GM12878 (cell line): Measurements from ENCODE around the gene RPL7L1. TPM values are rescaled to one million over a fixed set of nuclear protein-coding genes. Genes with fewer than 3 reads are reported as not detected.
"Not testable (repeated sequence)": the region's sequence is repeated elsewhere in the genome, so short reads cannot be mapped to it uniquely, and the experiment has no call there.

Source experiments
- ATAC-seq: fragments of 200-7000 bp; cut with Tn5 transposase; 3 replicates; pipeline ENCODE4 v1.9.1; 2020; ENCODE audit warnings: mild to moderate bottlenecking, moderate library complexity
- BruUV-seq: library from RNA; stranded (reverse); fragments of 400-500 nt; replicated peaks from 2 replicates; lab custom pipeline; 2021; lab: Mats Ljungman, UMichigan
- CTCF ChIA-PET: fragments of 300-600 bp; sonication (Branson Sonifier 250); formaldehyde crosslinking; extraction: SDS; loops from one replicate; lab custom pipeline; 2021; ENCODE audit warnings: inconsistent platforms; lab: Yijun Ruan, JAX
- POLR2A ChIA-PET: fragments of 350-600 bp; formaldehyde crosslinking; extraction: SDS; loops from one replicate; lab custom pipeline; 2021; ENCODE audit warnings: inconsistent platforms; lab: Charles Lee
- RAD21 ChIA-PET: fragments of 300-600 bp; sonication (Branson Sonifier 250); formaldehyde crosslinking; loops from one replicate; lab custom pipeline; 2023; ENCODE audit warnings: antibody characterized with exemption; ENCODE audit not compliant: unreplicated experiment; lab: Charles Lee
- SMC1A ChIA-PET: fragments of 300-600 bp; sonication (Branson Sonifier 250); formaldehyde crosslinking; loops from one replicate; lab custom pipeline; 2023; ENCODE audit not compliant: unreplicated experiment, uncharacterized antibody; lab: Charles Lee
- DNase-seq: peaks from one replicate; pipeline ENCODE4 v3.0.0-alpha.2; 2011; ENCODE audit warnings: low read depth, low spot score
- FAIRE-seq: peaks from 3 replicates; lab custom pipeline; 2011; peaks lifted over from hg19 to GRCh38; lab: Jason Lieb, UNC
- H2AFZ ChIP-seq: 2 replicates; pipeline ENCODE4 v1.6.0; 2011; ENCODE audit warnings: low read depth, low read length, control low read depth; ENCODE audit not compliant: control insufficient read depth
- H3K27ac ChIP-seq: 2 replicates; pipeline ENCODE4 v1.5.1; 2011; ENCODE audit warnings: control low read depth; ENCODE audit not compliant: control insufficient read depth, insufficient read depth
- H3K27me3 ChIP-seq, 2 experiments: replicated peaks in 1 of 2; 2 replicates each; pipeline versions ENCODE4 v1.6.0 to v1.6.1; 2011; ENCODE audit warnings: low read length in 1 of 2; ENCODE audit not compliant: control insufficient read depth in 2 of 2, insufficient read depth in 2 of 2
- H3K36me3 ChIP-seq, 2 experiments: 2 replicates each; pipeline ENCODE4 v1.5.1; 2011; ENCODE audit warnings: low read length in 1 of 2; ENCODE audit not compliant: control insufficient read depth in 2 of 2, insufficient read depth in 2 of 2
- H3K4me1 ChIP-seq: 2 replicates; pipeline ENCODE4 v1.6.1; 2011; ENCODE audit warnings: mild to moderate bottlenecking, low read length, moderate library complexity, mixed read lengths; ENCODE audit not compliant: control insufficient read depth, insufficient read depth
- H3K4me2 ChIP-seq: 2 replicates; pipeline ENCODE4 v1.6.0; 2011; ENCODE audit warnings: control low read depth; ENCODE audit not compliant: control insufficient read depth, insufficient read depth
- H3K4me3 ChIP-seq: fragments of 200-600 bp; sonication (generic); 2 replicates; pipeline ENCODE4 v1.5.1; 2016
- H3K79me2 ChIP-seq: 2 replicates; pipeline ENCODE4 v1.6.0; 2011; ENCODE audit warnings: low read length; ENCODE audit not compliant: control insufficient read depth, insufficient read depth
- H3K9ac ChIP-seq: 2 replicates; pipeline ENCODE4 v1.8.0; 2011; ENCODE audit warnings: low read length, control low read depth, mixed read lengths; ENCODE audit not compliant: control insufficient read depth, insufficient read depth
- H3K9me3 ChIP-seq: replicated peaks from 3 replicates; pipeline ENCODE4 v1.5.1; 2011; ENCODE audit warnings: mild to moderate bottlenecking, low read length; ENCODE audit not compliant: control insufficient read depth, insufficient read depth
- H4K20me1 ChIP-seq: 2 replicates; pipeline ENCODE4 v1.6.0; 2011; ENCODE audit not compliant: control insufficient read depth, insufficient read depth
- ATF7 ChIP-seq: fragments of 450-650 bp; IDR thresholded peaks from 2 replicates; pipeline ENCODE4 v1.6.1; 2016; ENCODE audit warnings: low read depth, mild to moderate bottlenecking
- CBFB ChIP-seq: IDR thresholded peaks from 2 replicates; pipeline ENCODE4 v1.6.1; 2016; ENCODE audit warnings: antibody characterized with exemption, low read depth
- EGR1 ChIP-seq, 2 experiments: IDR thresholded peaks; 1 replicate in 1 of 2; 2 replicates in 1 of 2; pipeline ENCODE4 v1.6.1; 2011 to 2012; ENCODE audit warnings: low read depth in 2 of 2, low read length in 2 of 2, borderline replicate concordance in 1 of 2, mild to moderate bottlenecking in 1 of 2, moderate library complexity in 1 of 2
- EP300 ChIP-seq, 2 experiments: fragments of 150-350 bp in 1 of 2; IDR thresholded peaks; 2 replicates each; pipeline ENCODE4 v1.6.1; 2011 to 2012; ENCODE audit warnings: low read depth in 2 of 2, low read length in 2 of 2, borderline replicate concordance in 1 of 2, improper control_type of control experiment in 1 of 2, inconsistent platforms in 1 of 2; ENCODE audit not compliant: control insufficient read depth in 1 of 2
- FOXK2 ChIP-seq: fragments of 450-650 bp; IDR thresholded peaks from 2 replicates; pipeline ENCODE4 v1.6.1; 2017; ENCODE audit warnings: mild to moderate bottlenecking, moderate library complexity
- GATAD2B ChIP-seq: fragments of 450-650 bp; conservative IDR thresholded peaks from 2 replicates; pipeline ENCODE4 v1.6.1; 2017; ENCODE audit warnings: low read depth, mild to moderate bottlenecking, moderate library complexity
- HDAC2 ChIP-seq: fragments of 200-600 bp; sonication (generic); IDR thresholded peaks from 2 replicates; pipeline ENCODE4 v1.6.1; 2017
- IRF4 ChIP-seq: IDR thresholded peaks from 2 replicates; pipeline ENCODE4 v1.6.1; 2011; ENCODE audit warnings: low read depth, low read length
- MTA3 ChIP-seq: IDR thresholded peaks from 2 replicates; pipeline ENCODE4 v1.6.1; 2012; ENCODE audit warnings: low read length, inconsistent platforms, borderline replicate concordance
- NR2C1 ChIP-seq: fragments of 450-650 bp; IDR thresholded peaks from 2 replicates; pipeline ENCODE4 v1.6.1; 2017; ENCODE audit warnings: antibody characterized with exemption, mild to moderate bottlenecking, moderate library complexity
- PAX5 ChIP-seq: IDR thresholded peaks from 2 replicates; pipeline ENCODE4 v1.6.1; 2011; ENCODE audit warnings: low read depth, low read length, borderline replicate concordance
- RAD21 ChIP-seq: IDR thresholded peaks from 2 replicates; pipeline ENCODE4 v1.6.1; 2011; ENCODE audit warnings: mild to moderate bottlenecking, low read depth, low read length, moderate library complexity; ENCODE audit not compliant: insufficient read depth
- ZNF24 ChIP-seq: fragments of 450-650 bp; IDR thresholded peaks from 2 replicates; pipeline ENCODE4 v1.6.1; 2017; ENCODE audit warnings: antibody characterized with exemption, mild to moderate bottlenecking
- WGBS: methylation state at CpG from one replicate; pipeline ENCODE4 v1.1.6; 2016; ENCODE audit warnings: low lambda C conversion rate; ENCODE audit not compliant: insufficient replicate concordance, insufficient coverage; ENCODE audit errors: missing lambda C conversion rate; 5-methylcytosine and 5-hydroxymethylcytosine counted together
- in situ Hi-C: fragments of 300-500 bp; cut with MboI; formaldehyde crosslinking; loops from 9 replicates; pipeline ENCODE4 v1.14.3; 2018; ENCODE audit warnings: mixed read lengths
- intact Hi-C: fragments of 100-400 bp; cut with micrococcal nuclease; formaldehyde crosslinking; loops from one replicate; pipeline ENCODE4 v1.14.2; 2022; ENCODE audit not compliant: unreplicated experiment
- polyA plus RNA-seq, 11 experiments: library from polyadenylated mRNA; depleted of rRNA in 4 of 11; unstranded in 6 of 11; stranded (reverse) in 5 of 11; fragments of >200 nt; fragmentation: Nextera tagmentation in 4 of 11; fragmentation: Illumina TruSeq in 1 of 11; extraction: Ambion mirVana in 4 of 11; extraction: Trizol in 1 of 11; gene quantifications; 1 replicate in 1 of 11; 2 replicates in 10 of 11; pipeline versions ENCODE4 v1.2.1 to v1.2.3, GENCODE V29; 2011 to 2016; ENCODE audit warnings: inconsistent platforms in 2 of 11, missing spikeins in 2 of 11, low read depth in 1 of 11
- total RNA-seq, 4 experiments: library from RNA; depleted of rRNA in 3 of 4; stranded (reverse); fragments of >200 nt in 3 of 4; fragmentation: Illumina TruSeq in 1 of 4; extraction: Trizol in 1 of 4; gene quantifications; 2 replicates each; pipeline versions ENCODE4 v1.2.1 to v1.2.3, GENCODE V29; 2013 to 2021
- TF ChIP-seq, protein P1 (sequence below): IDR thresholded peaks from 2 replicates; pipeline ENCODE4 v1.6.1; 2012; ENCODE audit warnings: low read depth, low read length, improper control_type of control experiment
- TF ChIP-seq, protein P2 (sequence below), 3 experiments: IDR thresholded peaks in 2 of 3; conservative IDR thresholded peaks in 1 of 3; 2 replicates each; pipeline ENCODE4 v1.5.1; 2011; ENCODE audit warnings: low read depth in 3 of 3, low read length in 3 of 3, mild to moderate bottlenecking in 3 of 3, control low read depth in 2 of 3, moderate library complexity in 2 of 3, inconsistent platforms in 1 of 3, mixed read lengths in 1 of 3; ENCODE audit not compliant: control insufficient read depth in 2 of 3, insufficient read depth in 1 of 3; ENCODE audit errors: extremely low read depth in 1 of 3

Gene RPL7L1
- total and polyA plus RNA-seq, 10 of the 15 experiments (the other 5 are each of a cell fraction or from before 2014, with no cell fraction given): 54.1 to 154 (median 104) TPM

DNA sequence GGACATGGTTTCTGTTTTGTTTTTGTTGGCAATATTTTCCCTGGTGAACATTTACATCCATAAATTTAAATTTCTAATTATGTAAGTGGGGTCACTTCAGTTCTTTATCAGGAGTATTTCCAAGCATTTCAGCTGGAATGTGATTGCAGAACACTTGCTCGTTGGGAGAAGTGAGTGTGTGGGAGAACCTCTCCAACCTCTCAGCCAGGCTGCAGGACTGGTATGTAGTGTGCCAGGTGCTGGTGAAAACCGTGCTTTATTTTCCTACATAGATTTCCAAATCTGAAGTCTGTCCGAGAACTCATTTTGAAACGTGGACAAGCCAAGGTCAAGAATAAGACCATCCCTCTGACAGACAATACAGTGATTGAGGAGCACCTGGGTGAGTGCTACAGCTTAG, 6.3 kb downstream of the RPL7L1 start:
- H3K4me2 ChIP-seq: no peak overlapping the region
- ChIA-PET SMC1A (interaction anchor here (1.0 kb wide), 1 partner anchor 144 kb away, joined by 3 read pairs; no protein-coding TSS in a partner anchor), POLR2A (no interaction called here), RAD21 (no interaction called here), CTCF (interaction anchor here (1.7 kb wide), 1 partner anchor 10 kb away, joined by 4 read pairs; no protein-coding TSS in a partner anchor)
- BruUV-seq: no TSS peak
- DNase-seq (no peak), ATAC-seq (no peak), FAIRE-seq (no peak)
- peaks cover 18 to 23% of the 10 kb centered on the region in 2 experiments for H3K36me3 ChIP-seq
- TF ChIP-seq NR2C1 (no peak), EGR1 (IDR thresholded peaks at IDR 0.05; ENCODE audit: borderline replicate concordance in 1 of 2, low read depth in 2 of 2, low read length in 2 of 2) (no peak), FOXK2 (no peak), HDAC2 (no peak), GATAD2B (no peak), ATF7 (no peak), MTA3 (no peak), EP300 (IDR thresholded peaks at IDR 0.05; ENCODE audit: borderline replicate concordance in 1 of 2, control insufficient read depth in 1 of 2, low read depth in 2 of 2, low read length in 2 of 2) (no peak), ZNF24 (no peak), PAX5 (no peak), RAD21 (no peak), CBFB (no peak), IRF4 (no peak)
- TF ChIP-seq, protein P1, sequence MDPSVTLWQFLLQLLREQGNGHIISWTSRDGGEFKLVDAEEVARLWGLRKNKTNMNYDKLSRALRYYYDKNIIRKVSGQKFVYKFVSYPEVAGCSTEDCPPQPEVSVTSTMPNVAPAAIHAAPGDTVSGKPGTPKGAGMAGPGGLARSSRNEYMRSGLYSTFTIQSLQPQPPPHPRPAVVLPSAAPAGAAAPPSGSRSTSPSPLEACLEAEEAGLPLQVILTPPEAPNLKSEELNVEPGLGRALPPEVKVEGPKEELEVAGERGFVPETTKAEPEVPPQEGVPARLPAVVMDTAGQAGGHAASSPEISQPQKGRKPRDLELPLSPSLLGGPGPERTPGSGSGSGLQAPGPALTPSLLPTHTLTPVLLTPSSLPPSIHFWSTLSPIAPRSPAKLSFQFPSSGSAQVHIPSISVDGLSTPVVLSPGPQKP: no peak
- TF ChIP-seq, protein P2, sequence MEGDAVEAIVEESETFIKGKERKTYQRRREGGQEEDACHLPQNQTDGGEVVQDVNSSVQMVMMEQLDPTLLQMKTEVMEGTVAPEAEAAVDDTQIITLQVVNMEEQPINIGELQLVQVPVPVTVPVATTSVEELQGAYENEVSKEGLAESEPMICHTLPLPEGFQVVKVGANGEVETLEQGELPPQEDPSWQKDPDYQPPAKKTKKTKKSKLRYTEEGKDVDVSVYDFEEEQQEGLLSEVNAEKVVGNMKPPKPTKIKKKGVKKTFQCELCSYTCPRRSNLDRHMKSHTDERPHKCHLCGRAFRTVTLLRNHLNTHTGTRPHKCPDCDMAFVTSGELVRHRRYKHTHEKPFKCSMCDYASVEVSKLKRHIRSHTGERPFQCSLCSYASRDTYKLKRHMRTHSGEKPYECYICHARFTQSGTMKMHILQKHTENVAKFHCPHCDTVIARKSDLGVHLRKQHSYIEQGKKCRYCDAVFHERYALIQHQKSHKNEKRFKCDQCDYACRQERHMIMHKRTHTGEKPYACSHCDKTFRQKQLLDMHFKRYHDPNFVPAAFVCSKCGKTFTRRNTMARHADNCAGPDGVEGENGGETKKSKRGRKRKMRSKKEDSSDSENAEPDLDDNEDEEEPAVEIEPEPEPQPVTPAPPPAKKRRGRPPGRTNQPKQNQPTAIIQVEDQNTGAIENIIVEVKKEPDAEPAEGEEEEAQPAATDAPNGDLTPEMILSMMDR (IDR thresholded peaks at IDR 0.05 in 2 of 3, conservative IDR thresholded peaks at IDR 0.05 in 1 of 3; ENCODE audit: control insufficient read depth in 2 of 3, extremely low read depth in 1 of 3, insufficient read depth in 1 of 3, low read depth in 3 of 3, low read length in 3 of 3): no peak
- no peak overlapping the region for H3K4me3 ChIP-seq
- H3K27me3 ChIP-seq: no peaks in the 10 kb centered on the region
- WGBS: 83% methylated on average over 4 of the region's 4 CpGs
- H3K4me1 ChIP-seq: no peaks in the 10 kb centered on the region
- no peaks in the 10 kb centered on the region for H4K20me1 ChIP-seq
- H2AFZ ChIP-seq: no peak overlapping the region
- intact Hi-C loops (no loop called here), in situ Hi-C loops (no loop called here)
- H3K9me3 ChIP-seq: no peaks in the 10 kb centered on the region
- H3K9ac ChIP-seq: no peak overlapping the region
- no peak overlapping the region for H3K27ac ChIP-seq
- peaks cover 30% of the 10 kb centered on the region for H3K79me2 ChIP-seq

DNA sequence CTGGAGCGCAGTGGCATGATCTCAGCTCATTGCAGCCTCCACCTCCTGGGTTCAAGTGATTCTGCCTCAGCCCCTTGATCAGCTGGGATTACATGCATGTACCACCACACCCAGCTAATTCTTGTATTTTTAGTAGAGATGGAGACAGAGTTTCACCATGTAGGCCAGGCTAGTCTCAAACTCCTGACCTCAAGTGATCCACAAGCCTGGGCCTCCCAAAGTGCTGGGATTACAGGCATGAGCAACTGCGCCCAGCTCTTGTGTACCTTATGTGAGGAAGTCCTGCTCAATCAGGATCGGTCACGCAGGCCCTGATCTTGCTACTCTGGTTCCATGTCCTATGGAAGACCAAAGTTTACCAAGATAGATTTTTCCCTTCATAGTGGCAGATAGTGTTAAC, 8.8 kb downstream of the RPL7L1 start:
- peaks cover 18 to 19% of the 10 kb centered on the region in 2 experiments for H3K36me3 ChIP-seq
- H3K9me3 ChIP-seq, RAD21 ChIA-PET, BruUV-seq, in situ Hi-C loops, FAIRE-seq, H3K79me2 ChIP-seq, ATAC-seq, H3K27me3 ChIP-seq, H2AFZ ChIP-seq, H3K4me3 ChIP-seq, H3K27ac ChIP-seq, intact Hi-C loops, POLR2A ChIA-PET, DNase-seq, H3K4me2 ChIP-seq, H3K9ac ChIP-seq, H4K20me1 ChIP-seq, H3K4me1 ChIP-seq: not testable (repeated sequence)
- SMC1A ChIA-PET: interaction anchor here (0.6 kb wide), 1 partner anchor 98 kb away, joined by 5 read pairs; no protein-coding TSS in a partner anchor
- 100% methylated on average over 4 of the region's 4 CpGs for WGBS
- CTCF ChIA-PET: interaction anchor here (1.0 kb wide), 1 partner anchor 227 kb away, joined by 4 read pairs; no protein-coding TSS in a partner anchor
